Urothelium cell line (cell line): Measurements from ENCODE around the gene AHCY.
"Not testable (repeated sequence)": the region's sequence is repeated elsewhere in the genome, so short reads cannot be mapped to it uniquely, and the experiment has no call there.

Experiments
- DNase-seq: peaks from one replicate; pipeline ENCODE4 v3.0.0; 2011; ENCODE audit warnings: low spot score, mixed read lengths
- FAIRE-seq: peaks from 2 replicates; lab custom pipeline; 2011; peaks lifted over from hg19 to GRCh38; lab: Jason Lieb, UNC

Gene AHCY

DNA sequence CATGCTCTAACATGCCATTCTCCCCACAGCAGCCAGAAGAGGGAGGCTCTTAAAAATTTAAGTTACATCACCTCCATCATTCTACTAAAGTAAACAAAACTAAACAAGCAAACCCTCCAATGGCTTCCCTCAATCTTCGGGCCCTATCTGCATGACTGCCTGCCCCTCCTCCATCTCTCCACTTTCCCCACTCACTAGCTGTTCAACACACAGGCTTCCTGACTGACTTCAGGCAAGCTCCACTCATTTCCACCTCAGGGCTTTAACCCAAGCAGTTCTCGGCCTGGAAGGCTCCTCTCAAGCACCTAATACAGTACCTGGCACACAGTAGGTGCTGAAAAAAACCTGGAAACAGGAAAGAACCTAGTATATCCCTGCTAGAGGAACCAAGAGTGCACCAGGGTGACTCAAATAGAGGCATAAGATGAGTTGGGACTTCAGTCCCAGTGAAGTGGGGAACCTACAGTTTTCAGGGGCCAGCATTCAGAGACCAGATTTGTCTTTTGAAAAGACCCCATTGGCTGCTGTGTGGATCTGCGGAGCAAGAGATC is 2.8 kb downstream of the AHCY start:
- DNase-seq = no peak
- no peak for FAIRE-seq

DNA sequence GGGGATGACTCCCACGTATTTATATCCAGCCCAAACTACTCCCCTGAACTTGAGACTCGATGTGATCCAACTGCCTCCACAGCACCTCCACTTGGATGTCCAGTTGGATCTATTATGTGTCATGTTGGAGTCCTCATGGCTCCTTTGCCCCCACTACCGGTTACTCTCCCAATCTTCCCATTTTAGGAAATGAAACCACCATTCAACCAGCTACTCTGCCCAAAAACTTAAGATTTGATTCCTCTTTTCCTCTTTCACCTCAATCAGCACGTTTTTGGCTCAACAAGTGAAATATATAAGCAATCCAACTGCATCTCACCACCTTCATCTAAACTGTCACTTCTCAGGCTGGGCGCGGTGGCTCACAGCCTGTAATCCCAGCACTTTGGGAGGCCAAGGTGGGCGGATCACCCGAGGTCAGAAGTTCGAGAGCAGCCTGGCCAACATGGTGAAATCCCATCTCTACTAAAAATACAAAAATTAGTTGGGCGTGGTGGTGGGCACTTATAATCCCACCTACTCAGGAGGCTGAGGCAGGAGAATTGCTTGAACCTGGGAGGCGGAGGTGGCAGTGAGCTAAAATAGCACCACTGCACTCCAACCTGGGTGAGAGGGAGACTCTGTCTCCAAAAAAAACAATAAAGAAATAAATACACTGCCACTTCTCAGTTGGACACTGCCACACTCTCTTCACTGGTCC is 3.4 kb downstream of the AHCY start:
- DNase-seq = no peak
- FAIRE-seq = no peak

DNA sequence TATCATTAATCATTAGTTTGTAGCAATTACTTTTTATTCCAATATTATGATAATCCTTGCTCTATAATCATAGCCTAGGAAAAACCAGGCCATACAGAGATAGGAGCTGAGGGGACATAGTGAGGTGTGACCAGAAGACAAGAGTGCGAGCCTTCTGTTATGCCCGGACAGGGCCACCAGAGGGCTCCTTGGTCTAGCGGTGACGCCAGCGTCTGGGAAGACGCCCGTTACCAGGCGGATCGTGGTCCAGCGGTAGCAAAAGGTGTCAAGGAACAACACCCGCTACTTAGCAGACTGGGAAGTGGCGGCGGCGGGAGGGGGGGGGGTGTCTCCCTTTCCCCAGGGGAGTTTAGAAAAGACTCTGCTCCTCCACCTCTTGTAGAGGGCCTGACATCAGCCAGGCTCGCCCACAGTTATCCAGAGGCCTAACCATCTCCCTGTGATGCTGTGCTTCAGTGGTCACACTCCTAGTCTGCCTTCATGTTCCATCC is 4.8 kb downstream of the AHCY start:
- FAIRE-seq, DNase-seq: not testable (repeated sequence)

DNA sequence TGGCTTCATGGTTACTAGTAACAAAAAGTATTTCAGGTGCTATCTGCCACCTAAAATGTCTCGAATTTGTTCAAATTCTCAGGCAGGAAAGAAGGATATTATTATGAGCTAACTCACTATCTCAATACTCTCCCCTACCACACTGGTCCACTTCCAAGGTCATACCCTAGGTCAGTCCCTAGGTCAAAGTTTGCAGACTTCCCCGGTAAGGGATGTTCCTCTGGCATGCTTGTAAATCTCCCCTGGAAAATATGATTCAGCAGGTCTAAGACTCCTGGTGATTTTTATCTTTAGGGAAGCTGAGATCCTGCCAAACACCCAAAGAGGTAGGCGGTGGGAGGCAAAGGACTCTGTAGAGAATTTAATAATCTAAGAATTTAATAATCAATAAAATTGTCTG is 6.7 kb downstream of the AHCY start:
- no peak for DNase-seq
- no peak for FAIRE-seq

DNA sequence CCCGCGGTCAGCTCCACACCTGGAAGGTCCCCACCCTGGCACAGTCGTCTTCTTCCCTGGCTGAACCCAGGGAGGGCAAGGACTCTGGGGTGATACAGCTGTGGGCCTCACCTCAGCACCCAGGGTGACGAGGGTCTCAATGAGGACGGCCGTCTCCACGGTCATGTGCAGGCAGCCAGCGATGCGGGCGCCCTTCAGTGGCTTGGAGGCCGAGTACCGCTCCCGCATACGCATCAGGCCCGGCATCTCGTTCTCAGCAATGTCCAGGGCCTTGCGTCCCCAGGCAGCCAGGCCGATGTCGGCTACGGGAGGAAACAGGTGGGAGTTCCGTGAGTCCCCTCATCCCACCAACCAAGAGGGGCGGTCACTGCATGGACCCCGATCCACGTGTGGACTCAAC is 7.9 kb downstream of the AHCY start:
- no peak for DNase-seq
- FAIRE-seq = no peak

DNA sequence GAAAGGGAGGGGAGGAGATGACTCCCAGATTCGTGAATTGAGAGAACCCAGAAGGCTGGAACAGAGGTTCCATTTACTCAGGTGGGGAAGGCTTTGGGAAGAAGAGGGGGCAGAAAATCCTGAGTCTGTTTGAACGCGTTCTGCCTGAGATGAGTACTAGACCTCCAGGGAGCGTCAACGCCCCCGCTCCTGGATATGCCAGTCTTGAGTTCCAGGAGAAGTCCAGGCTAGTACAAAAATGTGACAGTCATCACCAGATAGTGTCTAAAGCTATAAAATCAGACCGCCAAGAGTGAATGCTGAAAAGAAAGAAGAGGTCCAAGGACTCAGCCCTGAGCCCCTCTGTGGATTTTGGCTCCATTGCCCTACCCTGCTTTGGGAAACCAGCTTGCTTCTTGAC is 8.6 kb downstream of the AHCY start:
- DNase-seq (no peak), FAIRE-seq (no peak)

DNA sequence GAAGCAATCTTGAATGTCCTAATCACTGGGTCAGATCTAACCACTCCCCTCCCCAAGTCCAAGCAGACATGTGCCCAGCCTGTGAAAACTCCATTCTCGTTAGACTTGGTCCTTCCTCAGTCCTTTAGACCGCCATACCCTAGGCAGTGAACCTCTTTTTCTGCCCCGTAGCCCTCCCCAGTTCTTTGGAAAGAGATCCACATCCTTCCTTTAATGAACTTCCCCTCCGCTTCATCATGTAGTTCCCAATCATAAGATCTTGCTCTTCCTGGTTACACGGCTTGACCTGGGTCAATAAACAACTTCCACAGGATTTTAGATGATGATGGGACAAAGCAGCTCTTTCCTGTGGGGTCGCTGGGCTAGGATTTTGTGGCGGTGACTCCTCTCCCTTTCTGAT is 9.6 kb downstream of the AHCY start:
- no peak for FAIRE-seq
- no peak for DNase-seq

DNA sequence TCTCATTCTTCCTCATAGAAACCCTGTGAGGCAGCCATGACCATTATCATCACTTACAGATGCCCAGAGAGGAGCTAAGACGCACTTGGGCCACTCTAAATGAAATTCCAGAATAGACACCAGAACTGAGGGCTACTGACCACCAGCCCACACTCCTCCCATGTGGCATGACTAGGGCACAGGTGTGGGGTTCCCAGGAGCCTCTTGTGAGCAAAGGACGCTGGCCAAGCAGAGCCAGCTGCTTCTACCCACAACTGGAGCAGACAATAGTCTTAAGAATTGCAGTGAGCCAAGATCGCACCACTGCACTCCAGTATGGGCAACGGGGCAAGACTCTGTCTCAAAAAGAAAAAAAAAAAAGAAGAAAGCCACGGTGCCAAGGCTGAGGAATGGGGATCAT is 10.0 kb downstream of the AHCY start:
- FAIRE-seq = no peak
- DNase-seq = no peak

DNA sequence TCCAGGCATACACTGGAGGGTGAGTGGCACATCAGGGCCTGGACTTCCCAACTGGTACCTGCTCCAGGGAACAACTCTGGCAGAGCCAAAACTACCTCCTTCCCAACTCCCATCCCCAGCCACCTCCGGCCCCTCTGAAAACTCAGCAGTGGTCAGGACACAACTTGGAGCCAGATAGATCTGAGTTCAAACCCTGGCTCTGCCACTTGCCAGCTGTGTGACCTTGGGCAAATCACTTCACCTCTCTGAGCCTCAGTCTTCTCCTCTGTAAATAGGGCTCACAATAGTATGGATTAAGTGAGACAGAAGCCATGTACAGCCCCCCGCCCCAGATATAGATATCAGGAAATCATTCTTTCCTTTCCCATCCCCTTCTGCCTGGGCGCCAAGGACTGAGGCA is 10.7 kb downstream of the AHCY start:
- FAIRE-seq = no peak

DNA sequence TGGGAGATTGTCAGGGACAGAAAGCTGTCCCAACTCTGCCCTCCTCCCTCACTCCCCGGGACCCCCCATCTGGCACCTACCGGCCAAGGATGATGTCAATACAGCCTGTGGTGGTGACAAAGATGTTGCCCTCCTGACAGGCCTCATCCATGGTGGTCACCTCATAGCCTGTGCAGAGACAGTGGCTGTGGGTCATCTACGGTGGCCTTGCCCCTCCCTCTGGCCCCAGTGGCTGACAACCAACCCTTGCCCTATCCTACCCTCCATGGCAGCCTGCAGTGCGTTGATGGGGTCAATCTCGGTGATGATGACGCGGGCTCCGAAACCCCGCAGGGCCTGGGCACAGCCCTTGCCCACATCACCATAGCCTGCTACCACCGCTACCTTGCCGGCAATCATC is 12.7 kb downstream of the AHCY start:
- no peak for FAIRE-seq
- DNase-seq = no peak

More for the DNA sequence above, 10.7 kb downstream of the AHCY start:
- no peak for DNase-seq

DNA sequence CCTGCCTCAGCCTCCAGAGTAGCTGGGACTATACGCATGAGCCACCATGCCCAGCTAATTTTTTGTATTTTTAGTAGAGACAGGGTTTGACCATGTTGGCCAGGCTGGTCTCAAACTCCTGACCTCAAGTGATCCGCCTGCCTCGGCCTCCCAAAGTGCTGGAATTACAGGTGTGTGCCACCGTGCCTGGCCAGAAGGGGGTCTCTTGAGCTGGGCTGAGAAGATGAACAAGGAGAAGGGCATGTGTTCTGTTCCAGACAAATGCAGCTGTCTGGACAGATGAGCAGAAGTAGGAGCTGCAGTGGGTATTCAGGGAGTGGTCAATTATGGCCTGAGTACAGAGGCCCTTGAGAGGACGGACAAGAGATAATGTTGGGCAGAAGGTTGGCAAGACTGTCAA is 15.7 kb downstream of the AHCY start:
- not testable (repeated sequence) for FAIRE-seq, DNase-seq

DNA sequence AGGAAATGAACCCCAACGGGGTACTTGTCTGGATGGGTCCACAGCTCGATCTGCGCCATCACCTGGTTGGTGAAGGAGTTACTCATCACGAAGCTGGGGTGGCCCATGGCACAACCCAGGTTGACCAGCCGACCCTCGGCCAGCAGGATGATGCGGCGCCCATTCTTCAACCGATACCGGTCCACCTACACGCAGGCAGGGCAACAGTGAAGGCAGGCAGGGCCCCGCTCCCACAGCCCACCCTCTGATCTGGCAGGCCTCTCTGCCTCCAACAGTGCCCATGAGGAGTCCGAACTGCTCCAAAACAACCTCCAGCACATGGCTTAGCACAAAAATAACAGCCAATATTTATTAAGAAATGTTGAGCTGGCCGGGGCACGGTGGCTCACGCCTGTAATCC is 17.7 kb downstream of the AHCY start:
- FAIRE-seq = no peak
- no peak for DNase-seq

DNA sequence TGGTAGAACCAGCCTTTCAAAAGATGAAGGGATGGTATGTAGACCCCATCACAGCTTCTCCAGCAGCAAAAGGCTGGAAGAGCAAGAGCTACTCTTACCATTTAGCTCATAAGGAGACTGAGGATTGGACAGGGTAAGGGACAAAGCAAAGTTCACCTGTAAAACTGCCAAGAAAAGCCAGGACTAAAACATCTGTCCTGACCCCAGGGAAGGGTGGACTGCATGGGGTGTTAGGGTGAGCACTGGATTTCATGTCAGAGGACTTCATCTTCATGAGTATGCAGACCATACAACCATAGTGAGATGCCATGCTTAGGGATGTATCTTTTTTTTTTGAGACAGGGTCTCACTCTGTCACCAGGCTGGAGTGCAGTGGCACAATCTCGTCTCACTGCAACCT is 19.3 kb downstream of the AHCY start:
- no peak for FAIRE-seq

DNA sequence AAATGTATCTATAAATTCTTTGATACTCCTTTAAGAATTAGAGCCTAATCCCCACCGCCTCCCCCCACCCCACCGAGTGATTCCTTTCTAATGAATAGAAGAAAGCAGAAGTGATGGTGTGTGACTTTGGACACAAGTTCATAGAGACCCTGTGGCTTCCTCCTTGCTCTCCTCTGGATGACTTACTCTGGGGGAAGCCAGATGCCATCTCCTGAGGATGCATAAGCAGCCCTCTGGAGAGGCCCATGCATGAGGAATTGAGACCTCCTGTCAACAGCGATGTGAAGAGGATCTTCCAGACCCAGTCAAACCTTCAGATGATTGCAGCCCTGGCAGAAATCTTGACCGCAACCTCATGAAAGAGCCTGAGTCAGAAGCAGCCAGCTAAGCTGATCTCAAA is 21.1 kb downstream of the AHCY start:
- no peak for DNase-seq
- FAIRE-seq = no peak

More for the DNA sequence above, 19.3 kb downstream of the AHCY start:
- no peak for DNase-seq

DNA sequence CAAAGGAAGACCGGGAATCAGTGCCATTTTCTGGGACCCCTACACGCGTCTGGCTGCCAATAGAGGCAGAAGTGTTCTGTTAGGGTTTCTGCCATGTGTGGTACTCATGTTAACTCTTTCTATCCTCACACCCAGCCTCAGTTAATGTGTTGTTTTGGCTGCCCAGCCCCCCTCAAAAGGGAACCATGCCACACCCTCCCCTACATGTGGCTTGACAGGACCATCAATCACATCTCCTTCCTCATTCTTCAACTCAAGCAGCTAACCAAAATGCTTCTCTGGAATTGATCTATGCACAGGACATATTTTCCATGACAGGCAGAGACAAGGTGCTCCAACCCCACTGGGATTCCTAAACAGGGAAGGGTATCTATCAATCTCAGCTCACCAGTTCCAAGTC is 22.0 kb downstream of the AHCY start:
- no peak for DNase-seq
- FAIRE-seq = no peak

DNA sequence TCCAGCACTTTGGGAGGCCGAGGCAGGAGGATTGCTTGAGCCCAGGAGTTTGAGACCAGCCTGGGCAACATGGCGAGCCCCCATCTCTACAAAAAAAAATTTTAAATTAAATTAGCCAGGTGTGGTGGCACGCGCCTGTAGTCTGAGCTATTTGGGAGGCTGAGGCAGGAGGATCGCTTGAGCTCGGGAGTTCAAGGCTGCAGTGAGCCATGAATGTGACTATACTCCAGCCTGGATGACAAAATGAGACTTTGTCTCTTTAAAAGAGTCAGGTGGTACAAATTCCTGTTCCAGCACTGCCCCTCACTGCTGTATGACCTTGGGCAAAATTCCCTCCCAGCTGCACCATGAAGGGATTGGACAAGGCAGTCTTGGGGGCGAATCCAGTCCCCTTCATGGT is 28.5 kb downstream of the AHCY start:
- no peak for DNase-seq
- FAIRE-seq = no peak

DNA sequence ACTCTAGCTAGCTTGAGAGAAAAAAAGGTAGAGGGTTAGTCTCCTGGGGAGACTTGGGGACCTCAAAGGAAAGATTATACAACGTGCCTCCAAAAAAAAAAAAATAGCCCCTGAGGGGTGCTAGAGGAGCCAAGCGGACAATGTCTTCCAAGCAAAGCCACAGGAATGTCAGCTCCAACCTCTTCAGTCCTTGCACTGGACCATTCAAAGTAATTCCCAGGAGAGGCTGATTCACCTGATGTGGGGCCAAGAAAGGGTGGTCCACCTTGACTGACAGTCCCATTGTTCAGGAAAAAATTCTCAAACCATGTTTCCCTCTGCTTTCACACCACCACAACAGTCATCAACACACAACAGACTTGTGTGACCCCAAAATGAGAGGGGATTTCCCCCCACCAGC is 31.2 kb downstream of the AHCY start:
- DNase-seq (peak; percentile 62), FAIRE-seq (no peak)

DNA sequence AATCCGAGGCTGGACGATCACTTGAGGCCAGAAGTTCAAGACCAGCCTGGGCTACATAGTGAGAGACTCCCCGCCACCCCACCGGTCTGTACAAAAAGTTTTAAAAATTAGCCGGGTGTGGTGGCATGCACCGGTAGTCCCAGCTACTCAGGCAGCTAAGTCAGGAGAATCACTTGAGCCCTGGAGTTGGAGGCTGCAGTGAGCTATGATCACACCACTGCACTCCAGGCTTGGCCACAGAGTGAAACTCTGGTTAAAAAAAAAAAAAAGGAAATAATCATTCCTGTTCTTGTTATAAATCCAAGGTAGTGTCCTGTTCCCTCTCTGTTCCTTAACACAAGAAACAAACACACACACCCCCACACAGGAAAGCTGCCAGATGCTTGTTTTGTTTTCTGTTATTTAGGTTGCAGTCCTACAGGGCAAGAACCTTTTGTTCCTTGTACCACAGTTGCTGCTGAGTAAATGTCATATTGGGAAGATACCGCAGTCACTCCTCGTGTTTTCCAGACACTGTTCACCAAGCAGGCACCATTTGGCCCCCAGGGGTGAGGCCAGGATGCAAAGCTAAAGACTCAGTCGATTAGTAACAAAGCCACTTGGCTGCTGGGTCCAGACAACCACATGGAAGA is 33.0 kb downstream of the AHCY start:
- FAIRE-seq (no peak), DNase-seq (no peak)

DNA sequence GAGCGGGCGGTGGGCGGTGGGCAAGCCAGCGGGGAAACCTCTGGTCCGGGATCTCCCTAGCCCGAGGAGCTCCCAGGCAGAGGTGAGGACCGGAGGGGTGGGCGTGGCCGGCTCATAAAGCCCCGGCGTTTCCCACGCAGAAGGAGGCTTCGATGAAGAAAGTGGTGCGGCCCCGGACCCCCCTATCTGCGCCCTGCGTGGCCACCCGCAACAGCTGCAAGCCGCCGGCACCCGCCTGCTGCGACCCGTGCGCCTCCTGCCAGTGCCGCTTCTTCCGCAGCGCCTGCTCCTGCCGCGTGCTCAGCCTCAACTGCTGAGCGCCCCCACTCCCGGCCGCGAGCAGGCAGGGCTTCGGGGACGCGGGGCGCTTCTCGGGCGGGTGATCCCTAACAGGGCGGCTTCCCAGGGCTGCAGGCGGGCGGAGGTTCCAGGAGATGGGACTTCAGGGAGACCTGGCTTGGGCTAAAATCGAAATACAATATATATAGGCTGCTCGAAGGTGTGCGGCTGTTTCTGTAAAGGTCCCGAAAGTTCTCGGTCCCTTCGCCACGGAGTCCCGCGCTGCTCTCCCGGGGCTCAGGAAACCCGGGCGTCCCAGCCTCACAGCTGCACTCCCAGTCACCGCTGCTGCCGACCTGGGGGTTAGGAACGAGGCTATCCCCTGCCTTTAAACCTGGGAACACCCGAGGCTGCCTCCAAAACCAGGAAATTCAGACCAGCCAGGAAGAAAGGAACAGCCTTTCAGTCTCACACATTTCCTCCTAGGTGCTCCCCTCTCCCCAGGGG is 34.1 kb downstream of the AHCY start:
- DNase-seq = no peak
- no peak for FAIRE-seq

DNA sequence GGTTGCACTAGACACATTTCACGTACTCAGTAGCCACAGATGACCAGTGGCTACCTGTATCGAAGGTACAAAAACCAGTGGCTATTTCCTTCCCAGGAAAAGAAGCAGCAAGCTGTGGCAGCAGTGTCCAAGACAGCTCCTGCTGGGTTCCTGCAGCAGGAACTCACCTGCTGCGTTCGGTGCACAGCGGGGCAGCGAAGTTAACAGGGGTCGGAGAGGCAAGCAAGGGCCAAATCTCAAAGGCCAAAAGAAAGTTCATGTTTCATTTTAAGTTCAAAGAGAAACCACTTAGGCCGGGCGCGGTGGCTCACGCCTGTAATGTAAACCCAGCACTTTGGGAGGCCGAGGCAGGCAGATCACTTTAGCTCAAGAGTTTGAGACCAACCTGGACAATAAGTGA is 35.0 kb downstream of the AHCY start:
- no peak for FAIRE-seq
- no peak for DNase-seq

DNA sequence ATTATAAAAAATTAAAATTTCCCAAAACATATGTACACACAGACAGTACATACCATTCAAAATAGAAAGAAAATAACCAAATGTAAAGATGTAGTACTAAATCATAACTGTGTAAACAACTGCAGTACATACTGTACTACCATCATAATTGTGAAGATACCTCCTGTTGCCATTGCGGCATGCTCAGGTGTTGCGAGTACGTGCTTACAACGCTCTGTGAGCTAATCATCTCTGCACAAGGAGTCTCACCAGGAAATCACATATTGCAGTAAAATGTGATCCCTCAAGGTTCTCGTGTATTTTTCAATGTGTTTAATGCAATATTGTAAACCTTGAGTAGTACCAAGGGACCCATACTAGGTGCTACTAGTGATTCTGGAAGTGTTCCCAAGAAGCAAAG is 39.0 kb downstream of the AHCY start:
- DNase-seq (no peak), FAIRE-seq (no peak)

DNA sequence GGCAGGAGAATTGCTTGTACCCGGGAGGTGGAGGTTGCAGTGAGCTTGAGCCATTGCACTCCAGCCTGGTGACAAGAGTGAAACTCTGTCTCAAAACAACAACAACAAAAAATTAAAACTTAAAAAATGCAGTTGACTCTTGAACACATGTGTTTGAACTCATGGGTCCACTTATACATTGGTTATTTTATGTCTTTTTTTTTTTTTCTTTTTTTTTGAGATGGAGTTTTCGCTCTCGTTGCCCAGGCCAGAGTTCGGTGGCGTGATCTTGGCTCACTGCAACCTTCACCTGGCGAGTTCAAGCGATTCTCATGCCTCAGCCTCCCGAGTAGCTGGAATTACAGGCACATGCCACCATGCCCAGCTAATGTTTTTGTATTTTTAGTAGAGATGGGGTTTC is 39.7 kb downstream of the AHCY start:
- DNase-seq, FAIRE-seq: not testable (repeated sequence)
